Fibroblast of skin of abdomen (primary cell): ENCODE measurements around the gene KRTAP20-4.
A peak's percentile ranks its signal among the peaks of the same experiment; 100 is the strongest.

Experiments used
- DNase-seq: peaks from one replicate; pipeline ENCODE4 v3.0.0-alpha.2; 2013

Gene KRTAP20-4

DNA sequence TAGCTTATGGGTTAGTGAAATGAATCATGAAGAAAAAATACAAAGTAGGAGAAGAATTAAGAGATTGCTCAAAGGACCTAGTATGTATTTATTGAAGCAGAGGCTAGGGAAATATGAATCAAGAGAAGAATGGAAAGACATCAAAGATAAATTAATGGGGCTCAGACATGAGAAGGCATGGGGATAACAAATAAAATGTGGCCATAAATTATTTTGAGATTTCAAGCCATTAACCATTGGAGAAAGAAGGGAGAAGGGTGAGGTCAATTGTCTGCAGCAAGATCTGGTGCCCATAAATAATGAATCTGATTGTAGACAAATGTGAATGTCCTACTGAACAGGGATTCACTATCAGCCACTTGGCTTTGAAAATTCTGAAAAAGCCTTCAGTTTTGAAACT is 32.5 kb downstream of the KRTAP20-4 start:
- peak; percentile 6 for DNase-seq

GRCh38 chr21:30668776-30669175 is 48.3 kb downstream of the KRTAP20-4 start:
- DNase-seq, result no peak
